Smooth muscle cell (in vitro differentiated cells): ENCODE data around the gene FCGBP. TPM values are rescaled to one million over a fixed set of nuclear protein-coding genes. Genes with fewer than 3 reads are reported as not detected.

Experiments
- DNase-seq: peaks from one replicate; lab custom pipeline; 2025; ENCODE audit not compliant: unreplicated experiment; lab: John Stamatoyannopoulos, UW
- H2AFZ ChIP-seq: fragments of 200-600 bp; sonication (generic); 2 replicates; pipeline ENCODE4 v1.6.0; 2016; ENCODE audit warnings: antibody characterized with exemption, low read depth, mild to moderate bottlenecking
- H3F3A ChIP-seq: fragments of 200-600 bp; sonication (generic); 2 replicates; pipeline ENCODE4 v1.6.0; 2017; ENCODE audit warnings: antibody characterized with exemption, low read depth
- H3K27ac ChIP-seq: fragments of 200-600 bp; sonication (generic); 2 replicates; pipeline ENCODE4 v1.5.1; 2016; ENCODE audit warnings: low read depth, mild to moderate bottlenecking
- H3K27me3 ChIP-seq: fragments of 200-600 bp; sonication (generic); 2 replicates; pipeline ENCODE4 v1.6.1; 2016; ENCODE audit warnings: low read depth, mild to moderate bottlenecking
- H3K36me3 ChIP-seq: fragments of 200-600 bp; sonication (generic); 2 replicates; pipeline ENCODE4 v1.5.1; 2016; ENCODE audit warnings: low read depth
- H3K4me1 ChIP-seq: fragments of 200-600 bp; sonication (generic); 2 replicates; pipeline ENCODE4 v1.5.1; 2016; ENCODE audit warnings: low read depth
- H3K4me2 ChIP-seq: fragments of 200-600 bp; sonication (generic); 2 replicates; pipeline ENCODE4 v1.6.0; 2016; ENCODE audit warnings: mild to moderate bottlenecking
- H3K4me3 ChIP-seq: fragments of 200-600 bp; sonication (generic); 2 replicates; pipeline ENCODE4 v1.5.1; 2016; ENCODE audit warnings: mild to moderate bottlenecking
- H3K79me2 ChIP-seq: fragments of 200-600 bp; sonication (generic); 2 replicates; pipeline ENCODE4 v1.6.0; 2016; ENCODE audit warnings: low read depth, mild to moderate bottlenecking
- H3K9ac ChIP-seq: fragments of 200-600 bp; sonication (generic); 2 replicates; pipeline ENCODE4 v1.6.0; 2016; ENCODE audit warnings: low read depth
- H3K9me3 ChIP-seq: fragments of 200-600 bp; sonication (generic); replicated peaks from 2 replicates; pipeline ENCODE4 v1.5.1; 2016; ENCODE audit warnings: low read depth
- H4K20me1 ChIP-seq: fragments of 200-600 bp; sonication (generic); 2 replicates; pipeline ENCODE4 v1.6.0; 2016; ENCODE audit warnings: low read depth
- CTCF ChIP-seq: fragments of 200-600 bp; sonication (generic); IDR thresholded peaks from 2 replicates; pipeline ENCODE4 v1.5.1; 2017; ENCODE audit warnings: borderline replicate concordance, mild to moderate bottlenecking, antibody characterized with exemption; ENCODE audit not compliant: insufficient read depth, poor library complexity, severe bottlenecking
- WGBS: methylation state at CpG from one replicate; pipeline ENCODE4 v1.1.7; 2016; ENCODE audit warnings: low lambda C conversion rate; 5-methylcytosine and 5-hydroxymethylcytosine counted together
- polyA plus RNA-seq: library from polyadenylated mRNA; unstranded; fragments of >200 nt; fragmentation: Nextera tagmentation; extraction: Ambion mirVana; gene quantifications from 2 replicates; pipeline ENCODE4 v1.2.1, GENCODE V29; 2016
- total RNA-seq: library from RNA; depleted of rRNA; stranded (reverse); fragments of >200 nt; gene quantifications from 2 replicates; pipeline ENCODE4 v1.2.3, GENCODE V29; 2014

The FCGBP gene
- total and polyA plus RNA-seq, 2 experiments from 2014 or later, result 0.15 to 0.18 TPM

- Histone ChIP-seq H3K9me3 (no peaks in the 10 kb centered on the region), H3F3A (no peaks in the 10 kb centered on the region), H3K79me2 (no peaks in the 10 kb centered on the region), H2AFZ (no peak overlapping the region), H3K4me1 (no peaks in the 10 kb centered on the region), H3K36me3 (no peaks in the 10 kb centered on the region), H3K27ac (no peak overlapping the region), H3K9ac (no peak overlapping the region), H3K4me3 (no peak overlapping the region), H4K20me1 (no peaks in the 10 kb centered on the region), H3K27me3 (no peaks in the 10 kb centered on the region), H3K4me2 (no peak overlapping the region)
- DNase-seq, result no peak
- 80% methylated on average over 4 of the region's 4 CpGs for WGBS
- no peak for TF ChIP-seq CTCF
Measured at GRCh38 chr19:39923862-39924261, 10.6 kb downstream of the FCGBP start.

- H2AFZ ChIP-seq, result no peak overlapping the region
- H3K9me3 ChIP-seq, result no peaks in the 10 kb centered on the region
- H3K79me2 ChIP-seq, result no peaks in the 10 kb centered on the region
- no peak overlapping the region for H3K27ac ChIP-seq
- no peak overlapping the region for H3K4me2 ChIP-seq
- no peaks in the 10 kb centered on the region for H3K27me3 ChIP-seq
- no peak overlapping the region for H3K9ac ChIP-seq
- no peaks in the 10 kb centered on the region for H4K20me1 ChIP-seq
- no peak for TF ChIP-seq CTCF
- H3K36me3 ChIP-seq, result no peaks in the 10 kb centered on the region
- no peaks in the 10 kb centered on the region for H3K4me1 ChIP-seq
- no peak overlapping the region for H3K4me3 ChIP-seq
- no peaks in the 10 kb centered on the region for H3F3A ChIP-seq
- no peak for DNase-seq
- 82% methylated on average over 6 of the region's 6 CpGs for WGBS
Measured at GRCh38 chr19:39919976-39920375, 14.5 kb downstream of the FCGBP start.

DNA sequence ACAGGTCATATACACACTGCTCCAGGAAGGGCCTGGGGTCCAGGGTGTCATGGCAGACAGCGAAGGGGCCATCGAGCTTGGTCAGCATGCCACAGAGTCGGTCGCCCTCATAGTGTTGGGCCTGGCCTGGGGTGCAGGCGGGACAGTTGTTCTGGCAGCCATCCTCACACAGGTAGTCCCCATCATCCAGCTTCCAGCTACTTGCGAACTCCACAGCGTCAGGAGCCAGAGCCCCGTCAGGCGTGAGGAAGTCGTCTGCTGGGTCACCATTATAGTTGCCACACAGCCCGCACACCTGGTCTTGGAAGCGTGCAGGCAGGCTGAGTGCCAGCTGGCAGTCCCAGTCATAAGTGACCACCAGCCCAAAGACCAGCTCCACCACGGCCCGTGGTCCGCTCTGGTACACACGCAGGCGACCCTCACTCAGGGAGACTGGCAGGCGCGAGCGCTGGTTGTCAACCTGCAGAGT lies 16.2 kb downstream of the FCGBP start:
- TF ChIP-seq CTCF, result no peak
- WGBS, result 93% methylated on average over 20 of the region's 20 CpGs
- no peak overlapping the region for H3K4me2 ChIP-seq
- H3K9ac ChIP-seq, result no peak overlapping the region
- DNase-seq, result no peak
- H2AFZ ChIP-seq, result no peak overlapping the region
- no peaks in the 10 kb centered on the region for H4K20me1 ChIP-seq
- no peak overlapping the region for H3K27ac ChIP-seq
- H3K27me3 ChIP-seq, result no peaks in the 10 kb centered on the region
- H3K36me3 ChIP-seq, result no peaks in the 10 kb centered on the region
- no peaks in the 10 kb centered on the region for H3F3A ChIP-seq
- H3K79me2 ChIP-seq, result no peaks in the 10 kb centered on the region
- H3K4me1 ChIP-seq, result no peaks in the 10 kb centered on the region
- no peaks in the 10 kb centered on the region for H3K9me3 ChIP-seq
- no peak overlapping the region for H3K4me3 ChIP-seq

- Histone ChIP-seq H3K79me2 (no peaks in the 10 kb centered on the region), H2AFZ (no peak overlapping the region), H3K36me3 (no peaks in the 10 kb centered on the region), H3K4me3 (no peak overlapping the region), H3F3A (no peaks in the 10 kb centered on the region), H3K4me2 (no peak overlapping the region), H3K9me3 (no peaks in the 10 kb centered on the region), H3K9ac (no peak overlapping the region), H3K27ac (no peak overlapping the region), H4K20me1 (no peaks in the 10 kb centered on the region), H3K27me3 (no peaks in the 10 kb centered on the region), H3K4me1 (no peaks in the 10 kb centered on the region)
- WGBS, result 92% methylated on average over 9 of the region's 9 CpGs
- DNase-seq, result no peak
- no peak for TF ChIP-seq CTCF
Measured at GRCh38 chr19:39917561-39918182, 16.8 kb downstream of the FCGBP start.
